GM19239 (cell line): ENCODE data around the gene NCOA1.

ENCODE experiments used
- DNase-seq: peaks from one replicate; pipeline ENCODE4 v3.0.0; 2011; ENCODE audit warnings: low spot score; ENCODE audit not compliant: insufficient read length
- FAIRE-seq: peaks from 2 replicates; lab custom pipeline; 2011; peaks lifted over from hg19 to GRCh38; lab: Jason Lieb, UNC

Gene NCOA1

GRCh38 chr2:24723191-24723590, 232.1 kb downstream of the NCOA1 start:
- FAIRE-seq (no peak), DNase-seq (no peak)

GRCh38 chr2:24723665-24724064, 232.6 kb downstream of the NCOA1 start:
- no peak for DNase-seq
- FAIRE-seq: no peak

GRCh38 chr2:24724111-24724775, 233.2 kb downstream of the NCOA1 start:
- FAIRE-seq (peak; percentile 72), DNase-seq (no peak)

- DNase-seq (no peak), FAIRE-seq (peak; percentile 35)
Observed at GRCh38 chr2:24725956-24726355, 234.9 kb downstream of the NCOA1 start.

- FAIRE-seq (no peak), DNase-seq (no peak)
Observed at GRCh38 chr2:24730481-24730880, 239.4 kb downstream of the NCOA1 start.

- no peak for FAIRE-seq
- no peak for DNase-seq
Observed at GRCh38 chr2:24731040-24731439, 240.0 kb downstream of the NCOA1 start.

- peak; percentile 14 for FAIRE-seq
- DNase-seq: no peak
Observed at GRCh38 chr2:24731923-24732322, 240.9 kb downstream of the NCOA1 start.

- no peak for DNase-seq
- FAIRE-seq: no peak
Observed at GRCh38 chr2:24734741-24735140, 243.7 kb downstream of the NCOA1 start.

- DNase-seq (no peak), FAIRE-seq (no peak)
Observed at GRCh38 chr2:24739354-24740025, 248.4 kb downstream of the NCOA1 start.

GRCh38 chr2:24740142-24740541, 249.1 kb downstream of the NCOA1 start:
- no peak for FAIRE-seq
- no peak for DNase-seq

- DNase-seq (no peak), FAIRE-seq (no peak)
Observed at GRCh38 chr2:24742730-24743129, 251.7 kb downstream of the NCOA1 start.

- FAIRE-seq (no peak), DNase-seq (no peak)
Observed at GRCh38 chr2:24743924-24744323, 252.9 kb downstream of the NCOA1 start.

GRCh38 chr2:24744356-24744755, 253.3 kb downstream of the NCOA1 start:
- DNase-seq (no peak), FAIRE-seq (no peak)

- DNase-seq (no peak), FAIRE-seq (no peak)
Observed at GRCh38 chr2:24745825-24746224, 254.8 kb downstream of the NCOA1 start.

- FAIRE-seq: no peak
- DNase-seq: no peak
Observed at GRCh38 chr2:24747299-24747698, 256.2 kb downstream of the NCOA1 start.

GRCh38 chr2:24749069-24749691, 258.1 kb downstream of the NCOA1 start:
- FAIRE-seq: no peak
- no peak for DNase-seq

GRCh38 chr2:24754985-24755705, 264.1 kb downstream of the NCOA1 start:
- DNase-seq (no peak), FAIRE-seq (peak; percentile 51)

GRCh38 chr2:24756789-24757188, 265.7 kb downstream of the NCOA1 start:
- DNase-seq (no peak), FAIRE-seq (no peak)

GRCh38 chr2:24761866-24762265, 270.8 kb downstream of the NCOA1 start:
- FAIRE-seq (no peak), DNase-seq (no peak)

- DNase-seq (no peak), FAIRE-seq (no peak)
Observed at GRCh38 chr2:24762518-24762917, 271.5 kb downstream of the NCOA1 start.

GRCh38 chr2:24763843-24764242, 272.8 kb downstream of the NCOA1 start:
- no peak for FAIRE-seq

More at GRCh38 chr2:24763843-24764242, 272.8 kb downstream of the NCOA1 start:
- no peak for DNase-seq
